BLaER1 (cell line): ENCODE results near the gene TTC7B.

Experiments used
- H3K27ac ChIP-seq: shearing (Covaris generic); formaldehyde crosslinking; 2 replicates; pipeline ENCODE4 v1.8.1; 2022
- H3K27me3 ChIP-seq: shearing (Covaris generic); formaldehyde crosslinking; 2 replicates; pipeline ENCODE4 v1.8.1; 2022
- H3K36me3 ChIP-seq: shearing (Covaris generic); formaldehyde crosslinking; 2 replicates; pipeline ENCODE4 v1.8.1; 2022
- H3K4me1 ChIP-seq: shearing (Covaris generic); formaldehyde crosslinking; 2 replicates; pipeline ENCODE4 v1.8.1; 2022
- H3K4me2 ChIP-seq: shearing (Covaris generic); formaldehyde crosslinking; 2 replicates; pipeline ENCODE4 v1.8.1; 2022
- H3K4me3 ChIP-seq: shearing (Covaris generic); formaldehyde crosslinking; 2 replicates; pipeline ENCODE4 v1.8.1; 2022
- H3K9ac ChIP-seq: shearing (Covaris generic); formaldehyde crosslinking; 2 replicates; pipeline ENCODE4 v1.8.1; 2022
- H3K9me3 ChIP-seq: shearing (Covaris generic); formaldehyde crosslinking; 2 replicates; pipeline ENCODE4 v1.8.1; 2022
- H4K20me1 ChIP-seq: shearing (Covaris generic); formaldehyde crosslinking; 2 replicates; pipeline ENCODE4 v1.8.1; 2022
- Cebpa-rat ChIP-seq: shearing (Covaris generic); IDR thresholded peaks from 2 replicates; pipeline ENCODE4 v1.8.1; 2022

TTC7B gene

DNA sequence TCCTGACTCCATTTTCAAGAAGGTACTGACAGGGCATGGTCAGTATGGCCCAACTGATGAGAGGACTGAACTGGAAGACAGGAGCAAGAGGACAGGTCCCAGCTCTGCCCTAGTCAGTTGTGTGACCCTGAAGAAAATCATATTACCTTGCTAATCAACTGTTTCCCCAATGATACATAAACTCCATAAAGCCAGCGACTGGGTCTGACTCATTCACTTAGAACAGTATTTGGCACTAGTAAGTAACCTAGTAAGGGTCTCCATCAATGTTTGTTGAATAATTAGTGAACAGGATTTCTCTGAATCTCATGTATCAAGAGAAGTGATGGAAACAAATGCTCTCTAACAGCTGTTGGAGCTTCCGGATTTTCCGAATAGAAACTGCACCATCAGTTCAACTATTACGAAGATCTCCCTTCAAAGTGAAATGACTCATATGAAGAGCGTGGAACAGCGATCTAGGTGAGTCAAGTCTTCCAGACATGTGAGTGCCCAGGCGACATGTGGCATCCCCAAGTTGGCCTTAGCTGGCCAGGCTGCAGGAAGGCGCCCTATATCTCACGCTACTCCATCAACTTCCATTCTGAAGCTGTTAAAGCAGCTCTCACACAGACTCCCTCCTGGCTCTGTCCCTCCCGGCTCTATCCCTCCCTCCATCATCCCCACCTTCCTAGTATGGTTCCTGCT lies 94.5 kb downstream of the TTC7B start:
- Histone ChIP-seq H3K9me3 (no peaks in the 10 kb centered on the region; the same call in 1 of the 2 replicates), H3K36me3 (peaks cover 44% of the 10 kb centered on the region), H3K4me2 (no peak overlapping the region), H3K27ac (no peak overlapping the region), H3K27me3 (no peaks in the 10 kb centered on the region), H3K9ac (no peak overlapping the region), H4K20me1 (no peaks in the 10 kb centered on the region), H3K4me1 (0 out of 2 replicates have a peak, but pooled peaks cover 5% of the 10 kb centered on the region), H3K4me3 (no peak overlapping the region)
- no peak for TF ChIP-seq Cebpa-rat

- no peak overlapping the region for H3K4me2 ChIP-seq
- no peak overlapping the region for H3K9ac ChIP-seq
- no peaks in the 10 kb centered on the region for H3K27me3 ChIP-seq
- no peaks in the 10 kb centered on the region; the same call in 1 of the 2 replicates for H3K9me3 ChIP-seq
- H3K36me3 ChIP-seq = peaks cover 35% of the 10 kb centered on the region
- H3K27ac ChIP-seq = no peak overlapping the region
- no peaks in the 10 kb centered on the region for H4K20me1 ChIP-seq
- H3K4me3 ChIP-seq = no peak overlapping the region
- no peak for TF ChIP-seq Cebpa-rat
- H3K4me1 ChIP-seq = 0 out of 2 replicates have a peak, but pooled peaks cover 5% of the 10 kb centered on the region
These were observed 95.4 kb downstream of the TTC7B start for GRCh38 chr14:90720832-90721231.

GRCh38 chr14:90720336-90720735 lies 95.9 kb downstream of the TTC7B start:
- no peak for TF ChIP-seq Cebpa-rat
- Histone ChIP-seq H3K36me3 (peaks cover 31% of the 10 kb centered on the region), H3K4me2 (no peak overlapping the region), H3K4me3 (no peak overlapping the region), H3K27ac (no peak overlapping the region), H3K4me1 (0 out of 2 replicates have a peak, but pooled peaks cover 5% of the 10 kb centered on the region), H3K9ac (no peak overlapping the region), H4K20me1 (no peaks in the 10 kb centered on the region), H3K27me3 (no peaks in the 10 kb centered on the region), H3K9me3 (no peaks in the 10 kb centered on the region; the same call in 1 of the 2 replicates)

- Histone ChIP-seq H3K9me3 (no peaks in the 10 kb centered on the region), H3K36me3 (peaks cover 20% of the 10 kb centered on the region; the same call in 1 of the 2 replicates), H3K4me3 (no peak overlapping the region), H3K27me3 (no peaks in the 10 kb centered on the region), H3K9ac (no peak overlapping the region), H4K20me1 (no peaks in the 10 kb centered on the region), H3K27ac (no peak overlapping the region), H3K4me2 (no peak overlapping the region), H3K4me1 (0 out of 2 replicates have a peak, but pooled peaks cover 5% of the 10 kb centered on the region)
- TF ChIP-seq Cebpa-rat = no peak
These were observed 98.3 kb downstream of the TTC7B start for GRCh38 chr14:90717916-90718315.

DNA sequence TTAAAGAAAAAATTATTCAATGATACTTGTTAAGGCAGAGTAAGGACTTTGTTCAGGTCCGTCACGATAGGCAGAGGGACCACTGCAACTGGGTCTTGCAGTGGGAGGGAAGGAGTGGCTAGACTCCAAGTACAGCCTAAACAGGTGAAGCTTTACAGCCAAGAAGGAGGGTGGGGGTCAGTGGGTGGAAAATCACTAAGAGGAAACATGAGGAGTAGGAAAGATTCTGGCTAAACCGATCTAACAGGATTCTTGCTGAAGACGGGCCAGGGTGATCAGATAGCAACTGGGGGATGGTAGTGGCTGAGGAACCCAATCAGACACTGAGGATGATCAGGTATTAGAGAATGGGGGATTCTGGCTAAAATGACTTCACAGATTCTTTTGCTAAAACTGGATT lies 100.2 kb downstream of the TTC7B start:
- Histone ChIP-seq H4K20me1 (no peaks in the 10 kb centered on the region), H3K9me3 (no peaks in the 10 kb centered on the region), H3K4me2 (no peak overlapping the region), H3K27ac (no peak overlapping the region), H3K9ac (no peak overlapping the region), H3K36me3 (peaks cover 11% of the 10 kb centered on the region; the same call in 1 of the 2 replicates), H3K27me3 (no peaks in the 10 kb centered on the region), H3K4me1 (0 out of 2 replicates have a peak, but pooled peaks cover 5% of the 10 kb centered on the region), H3K4me3 (no peak overlapping the region)
- TF ChIP-seq Cebpa-rat = no peak

- Histone ChIP-seq H3K36me3 (peaks cover 11% of the 10 kb centered on the region; the same call in 1 of the 2 replicates), H3K9me3 (no peaks in the 10 kb centered on the region), H4K20me1 (no peaks in the 10 kb centered on the region), H3K27ac (no peak overlapping the region), H3K9ac (no peak overlapping the region), H3K4me1 (0 out of 2 replicates have a peak, but pooled peaks cover 5% of the 10 kb centered on the region), H3K4me3 (no peak overlapping the region), H3K4me2 (no peak overlapping the region), H3K27me3 (no peaks in the 10 kb centered on the region)
- TF ChIP-seq Cebpa-rat = no peak
These were observed 100.7 kb downstream of the TTC7B start for GRCh38 chr14:90715495-90715894.

DNA sequence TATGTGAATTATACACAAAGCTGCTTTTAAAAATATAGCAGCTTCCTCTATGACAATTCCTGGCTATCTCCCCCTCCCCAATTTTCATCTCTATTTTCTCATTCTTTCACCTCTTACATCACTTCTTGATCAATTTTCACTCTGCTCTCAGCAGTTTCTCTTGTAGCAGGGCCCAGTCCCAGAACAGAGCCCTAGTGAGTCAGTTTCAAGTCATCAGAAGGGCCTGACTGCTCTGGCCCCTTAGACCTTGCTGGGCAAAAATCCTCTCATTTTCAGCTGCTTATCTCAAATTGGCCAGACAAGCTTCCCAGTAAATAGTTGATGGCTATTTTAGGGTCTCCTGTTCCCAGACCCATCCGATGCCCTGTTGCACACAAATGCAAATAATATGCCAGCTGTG lies 101.4 kb downstream of the TTC7B start:
- TF ChIP-seq Cebpa-rat = no peak
- H3K27me3 ChIP-seq = no peaks in the 10 kb centered on the region
- H3K4me3 ChIP-seq = no peak overlapping the region
- H3K4me1 ChIP-seq = 0 out of 2 replicates have a peak, but pooled peaks cover 5% of the 10 kb centered on the region
- no peak overlapping the region for H3K27ac ChIP-seq
- peaks cover 11% of the 10 kb centered on the region; the same call in 1 of the 2 replicates for H3K36me3 ChIP-seq
- H3K9me3 ChIP-seq = no peaks in the 10 kb centered on the region
- H4K20me1 ChIP-seq = no peaks in the 10 kb centered on the region
- no peak overlapping the region for H3K9ac ChIP-seq
- H3K4me2 ChIP-seq = no peak overlapping the region

- H3K27ac ChIP-seq = no peak overlapping the region
- peaks cover 9% of the 10 kb centered on the region for H3K4me1 ChIP-seq
- H3K4me2 ChIP-seq = no peak overlapping the region
- H3K4me3 ChIP-seq = no peak overlapping the region
- no peaks in the 10 kb centered on the region for H3K9me3 ChIP-seq
- no peak for TF ChIP-seq Cebpa-rat
- H3K36me3 ChIP-seq = no peaks in the 10 kb centered on the region; the same call in 1 of the 2 replicates
- H3K9ac ChIP-seq = no peak overlapping the region
- H4K20me1 ChIP-seq = no peaks in the 10 kb centered on the region
- H3K27me3 ChIP-seq = no peaks in the 10 kb centered on the region
These were observed 111.4 kb downstream of the TTC7B start for GRCh38 chr14:90704738-90705392.

- no peaks in the 10 kb centered on the region for H3K9me3 ChIP-seq
- TF ChIP-seq Cebpa-rat = no peak
- no peak overlapping the region for H3K4me2 ChIP-seq
- no peaks in the 10 kb centered on the region for H4K20me1 ChIP-seq
- H3K4me1 ChIP-seq = peaks cover 16% of the 10 kb centered on the region
- H3K4me3 ChIP-seq = no peak overlapping the region
- H3K9ac ChIP-seq = no peak overlapping the region
- H3K27ac ChIP-seq = no peak overlapping the region
- no peaks in the 10 kb centered on the region; the same call in 1 of the 2 replicates for H3K36me3 ChIP-seq
- no peaks in the 10 kb centered on the region for H3K27me3 ChIP-seq
These were observed 112.1 kb downstream of the TTC7B start for GRCh38 chr14:90703841-90704737.
